Activated T-cell treated with anti-CD3 and anti-CD28 coated beads, Interleukin-2, amount 50 U/mL, for 1 hour (primary cell): ENCODE measurements around the gene C3orf85.

ENCODE experiments used
- DNase-seq: peaks from one replicate; pipeline ENCODE4 v3.0.0-alpha.2; 2020

C3orf85 gene

DNA sequence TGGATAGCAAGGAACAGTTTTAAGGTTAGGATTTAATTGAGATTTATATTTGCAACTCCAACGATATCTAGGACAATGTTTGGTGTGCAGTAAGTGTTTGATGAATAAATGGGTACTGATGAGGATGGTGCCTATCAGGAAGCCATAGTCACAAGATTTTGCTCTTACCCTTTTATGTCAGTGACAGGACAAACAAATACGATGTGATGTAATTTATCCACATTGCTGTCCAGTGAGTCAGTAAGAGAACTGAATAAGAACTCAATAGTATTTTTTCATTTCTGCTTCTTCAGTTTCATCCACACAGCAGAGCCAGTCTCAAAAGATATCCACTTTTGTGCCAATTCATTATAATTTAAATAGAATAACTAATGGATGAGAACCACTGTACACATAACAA, 18.5 kb downstream of the C3orf85 start:
- no peak for DNase-seq

DNA sequence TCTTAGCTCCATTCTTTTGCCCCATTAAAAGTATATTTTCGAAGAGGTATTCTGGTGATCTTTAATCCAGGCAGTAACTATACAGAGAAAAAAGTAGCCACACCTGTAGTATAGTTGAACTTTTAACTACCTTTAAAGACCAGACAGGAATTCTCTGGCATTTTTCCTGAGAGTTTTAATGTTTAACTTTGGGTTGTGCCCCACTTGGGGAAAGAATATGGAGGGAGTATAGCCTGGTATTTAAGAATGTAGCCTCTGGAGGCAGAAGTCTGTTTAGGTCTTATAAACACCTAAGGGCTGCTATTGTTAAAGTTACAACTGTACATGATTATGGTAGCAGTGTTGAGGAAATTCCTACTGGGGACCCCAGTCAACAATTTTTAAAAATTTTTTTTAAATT, 19.3 kb downstream of the C3orf85 start:
- no peak for DNase-seq

DNA sequence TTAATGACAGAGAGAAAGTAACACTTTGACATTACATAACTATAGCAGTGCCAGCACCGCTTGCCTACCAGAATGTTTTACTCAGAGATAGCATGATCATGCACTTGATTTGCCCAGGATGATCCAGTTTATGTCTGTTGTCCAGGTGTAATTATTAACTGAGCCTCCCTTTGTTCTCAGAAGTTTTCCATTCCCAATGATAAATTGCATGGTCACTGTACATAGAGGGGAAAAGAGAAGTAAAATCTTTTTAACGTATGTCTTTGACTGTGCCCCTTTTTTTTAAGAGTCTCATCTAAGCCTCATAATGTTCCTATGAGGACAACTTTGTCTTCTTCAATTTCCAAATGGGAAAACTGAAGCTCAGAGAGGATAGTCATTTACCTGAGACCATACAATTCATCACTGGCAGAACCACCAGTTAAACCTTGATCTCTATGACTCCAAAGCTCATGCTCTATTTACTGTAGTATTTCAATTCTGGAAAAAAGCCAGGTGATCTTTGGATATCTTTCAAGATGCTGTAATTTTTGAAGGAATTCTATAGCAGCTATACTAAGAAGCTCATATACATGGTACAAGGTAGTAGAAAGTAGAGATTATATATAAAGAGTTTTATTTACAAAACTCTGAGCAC, 25.1 kb downstream of the C3orf85 start:
- no peak for DNase-seq

DNA sequence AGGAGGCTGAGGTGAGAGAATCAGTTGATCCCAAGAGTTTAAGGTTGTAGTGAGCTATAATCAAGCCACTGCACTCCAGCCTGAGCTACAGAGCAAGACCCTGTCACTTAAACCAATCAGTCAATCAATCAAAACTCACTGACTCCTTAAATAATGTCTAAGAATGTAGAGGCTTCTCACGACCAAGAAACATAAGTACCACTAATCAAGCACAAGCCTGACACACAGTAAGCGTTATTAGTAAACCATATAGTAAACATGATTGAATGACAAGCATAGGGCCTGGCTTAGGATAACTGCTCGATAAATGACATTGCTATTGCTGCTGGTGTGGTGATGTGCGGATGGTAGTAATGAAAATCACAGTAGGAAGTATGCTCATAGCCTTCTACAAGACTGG, 29.4 kb downstream of the C3orf85 start:
- no peak for DNase-seq

DNA sequence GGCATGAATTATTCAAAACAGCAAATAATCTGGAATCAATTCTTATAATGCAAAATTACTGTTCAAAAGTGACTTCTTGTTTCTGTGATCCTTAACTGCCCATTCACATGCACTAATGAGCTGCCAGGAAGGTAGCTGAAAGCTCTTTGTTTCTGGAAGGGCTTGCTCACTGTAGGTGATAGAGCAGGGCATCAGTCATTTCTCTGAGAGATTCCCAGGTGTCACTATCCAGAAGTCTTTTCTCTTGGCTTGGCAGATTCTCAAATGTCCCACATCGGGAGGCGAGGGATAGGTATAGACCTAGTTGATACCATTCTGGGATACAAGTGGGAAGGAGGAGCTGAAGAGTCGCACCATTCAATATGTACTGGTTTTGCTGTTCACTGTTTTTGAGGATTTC, 35.0 kb downstream of the C3orf85 start:
- DNase-seq = no peak

DNA sequence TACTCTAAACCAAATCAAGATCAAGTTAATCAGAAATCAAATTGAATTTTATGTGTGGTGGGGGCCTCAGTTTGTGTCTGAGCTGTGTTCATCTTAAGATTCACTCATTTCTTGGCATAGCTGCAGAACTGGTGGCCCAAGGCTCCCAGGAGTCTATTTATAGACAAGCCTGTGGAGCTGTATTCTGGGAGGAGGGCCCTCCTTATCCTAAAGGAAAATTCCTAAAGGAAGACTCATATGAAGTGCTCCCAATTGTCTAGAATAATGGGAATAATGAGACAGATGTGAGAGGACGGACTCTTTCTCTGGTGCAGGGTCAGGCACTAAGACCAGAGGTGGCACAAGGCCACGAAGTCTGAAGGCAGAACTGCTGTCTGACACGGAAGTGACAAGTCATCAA, 38.9 kb downstream of the C3orf85 start:
- DNase-seq = no peak

DNA sequence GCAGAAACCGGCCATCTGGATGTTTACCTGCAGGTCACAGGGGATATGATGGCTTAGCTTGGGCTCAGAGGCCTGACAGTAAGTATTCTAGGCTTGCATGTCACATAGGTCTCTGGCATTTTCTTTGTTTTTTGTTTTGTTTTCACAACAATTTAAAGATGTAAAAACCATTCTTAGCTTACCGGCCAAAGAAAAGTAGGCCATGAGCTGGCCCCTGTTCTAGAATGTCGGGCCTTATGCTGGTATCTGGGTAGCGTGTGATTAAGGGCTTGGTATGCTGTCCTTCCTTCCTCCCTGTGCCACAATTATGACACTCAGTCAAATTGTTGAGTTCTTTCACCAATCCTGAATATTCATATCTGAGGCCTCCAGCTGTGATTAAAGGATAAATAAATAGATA, 40.2 kb downstream of the C3orf85 start:
- no peak for DNase-seq

DNA sequence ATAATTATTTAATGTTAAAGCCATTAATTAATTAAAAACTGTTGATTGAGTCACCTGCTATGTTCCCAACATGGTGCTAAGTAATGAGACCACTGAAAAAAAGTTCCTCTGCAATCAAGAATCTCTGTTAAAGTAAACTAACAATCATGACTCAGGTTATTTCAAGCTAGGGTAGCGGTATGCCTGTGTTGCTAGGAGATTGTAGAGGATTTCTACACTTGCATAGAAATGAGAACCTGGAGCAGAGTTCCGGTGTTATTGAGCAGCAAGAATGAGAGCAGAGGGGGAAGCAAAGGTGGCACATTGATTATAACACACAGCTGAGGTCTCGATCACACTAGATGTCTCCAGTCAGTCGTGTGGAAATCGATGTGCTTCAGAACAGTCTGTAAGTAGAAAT, 41.4 kb downstream of the C3orf85 start:
- DNase-seq = no peak

DNA sequence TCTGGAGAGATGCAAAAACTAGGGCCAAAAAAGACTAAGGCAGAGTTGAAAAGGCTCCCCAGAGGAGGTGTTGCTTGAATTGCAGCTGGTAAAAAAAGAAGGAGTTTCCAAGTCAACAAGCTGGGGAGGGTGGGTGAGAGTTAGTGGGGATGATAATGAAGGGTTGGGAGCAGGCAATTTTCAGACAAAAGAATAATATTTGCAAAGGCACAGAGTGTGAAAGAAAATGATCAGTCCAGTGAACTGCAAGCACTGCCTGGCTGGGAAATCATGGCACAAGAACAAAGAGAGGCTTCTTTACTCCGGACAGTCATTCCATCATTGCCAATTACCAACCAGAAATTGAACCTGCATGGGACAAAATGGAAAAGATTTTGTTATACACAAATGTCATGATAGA, 42.2 kb downstream of the C3orf85 start:
- no peak for DNase-seq

DNA sequence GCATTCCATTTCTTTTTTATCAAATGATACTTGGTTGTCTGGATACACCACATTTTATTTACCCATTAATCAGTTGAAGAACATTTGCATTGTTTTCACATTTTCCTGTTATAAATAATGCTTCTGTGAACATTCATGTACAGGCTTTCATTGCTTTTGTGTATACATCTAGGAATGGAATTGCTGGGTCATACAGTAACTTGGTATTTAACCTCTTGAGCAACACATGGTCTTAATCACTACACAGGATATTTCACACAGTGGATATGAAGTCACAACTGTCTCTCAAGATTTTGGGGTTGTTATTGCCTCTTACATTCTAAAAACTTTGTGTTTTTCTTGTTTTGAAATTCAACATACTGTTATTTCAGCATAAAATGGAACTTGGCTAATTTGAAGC, 48.2 kb downstream of the C3orf85 start:
- DNase-seq = no peak

DNA sequence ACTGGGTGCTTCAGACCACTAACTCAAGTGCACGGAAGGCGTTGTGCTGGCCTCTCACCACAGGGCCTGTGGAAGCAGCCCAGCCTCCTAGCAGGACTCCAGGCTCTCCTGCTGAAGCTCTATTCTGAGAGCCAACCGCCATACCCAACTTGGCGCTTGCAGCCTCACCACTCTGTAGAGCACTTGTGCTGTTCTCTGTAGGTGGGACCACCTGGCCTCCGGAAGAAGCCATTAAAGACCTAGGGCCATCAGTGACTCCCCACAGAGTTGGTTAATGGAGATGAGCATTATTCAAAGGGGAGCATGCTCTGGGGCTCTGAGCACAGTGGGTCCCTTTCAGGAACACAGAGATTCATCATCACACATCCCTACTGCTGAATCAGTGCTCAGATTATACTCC, 50.9 kb downstream of the C3orf85 start:
- no peak for DNase-seq

DNA sequence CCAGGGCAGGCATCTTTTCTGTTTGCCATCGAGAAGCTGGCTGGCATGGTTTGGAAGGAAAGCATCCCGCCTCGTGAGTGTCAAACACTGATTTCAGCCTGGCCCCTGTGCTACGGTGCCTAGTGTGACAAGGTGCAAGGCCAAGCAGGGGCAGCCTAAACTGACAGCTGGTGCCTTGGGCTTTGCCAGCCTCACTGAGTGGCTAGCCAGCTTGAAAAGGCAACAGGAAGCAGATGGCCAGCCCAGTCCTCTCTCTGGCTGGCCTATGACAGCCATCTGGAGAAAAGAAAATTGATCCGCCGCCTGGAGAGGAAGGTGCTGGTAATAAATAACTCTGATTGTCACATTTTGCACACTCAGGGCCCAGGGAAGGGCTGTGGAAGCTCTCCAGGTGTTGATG, 52.2 kb downstream of the C3orf85 start:
- no peak for DNase-seq

DNA sequence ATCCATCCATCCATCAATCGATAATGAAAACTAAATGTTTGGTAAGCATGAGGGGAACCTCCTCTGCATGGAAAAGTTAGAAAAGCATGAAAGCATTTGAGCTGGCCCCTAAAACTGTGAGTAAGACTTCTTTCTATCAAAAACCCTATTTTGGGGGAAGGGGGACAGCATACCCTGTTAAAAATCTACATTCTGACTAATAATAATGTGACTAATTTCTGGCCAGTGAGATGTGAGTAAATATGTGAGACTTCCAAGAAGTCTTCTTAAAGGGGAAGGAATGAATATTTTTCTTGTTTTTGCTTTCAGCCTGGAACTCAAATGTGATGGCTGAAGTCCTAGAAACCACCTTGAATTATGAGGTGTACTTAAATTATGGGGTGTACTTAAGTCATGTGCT, 54.9 kb downstream of the C3orf85 start:
- DNase-seq = no peak

DNA sequence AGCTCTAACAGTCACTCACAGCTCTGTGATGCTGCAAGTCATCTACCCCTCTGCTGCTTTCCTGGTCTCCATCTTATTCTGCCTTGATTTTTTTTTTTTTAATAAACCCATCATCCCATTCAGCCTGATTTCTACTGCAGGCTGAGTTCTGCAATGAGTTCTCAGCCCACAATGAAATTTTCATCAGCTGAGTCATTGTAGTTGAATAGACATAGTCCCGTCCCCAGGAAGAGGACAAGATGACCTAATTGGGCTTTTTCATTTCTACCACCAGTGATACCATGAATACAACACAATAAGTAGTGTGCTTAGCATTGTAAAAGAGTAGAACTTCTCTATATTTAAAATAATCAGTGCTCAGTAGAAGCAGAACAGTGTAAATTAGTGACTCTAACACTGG, 59.3 kb downstream of the C3orf85 start:
- no peak for DNase-seq
